ENCODE data around the gene SLC16A12.

- TF ChIP-seq CTCF (conservative IDR thresholded peaks at IDR 0.05; ENCODE audit: low read depth, low read length), result no peak
- TF ChIP-seq POLR2A (IDR thresholded peaks at IDR 0.05; ENCODE audit: low read depth, low read length), result no peak
- TF ChIP-seq RCOR1 (IDR thresholded peaks at IDR 0.05; ENCODE audit: insufficient replicate concordance, low read length), result no peak
- no peak for TF ChIP-seq USF2 (IDR thresholded peaks at IDR 0.05; ENCODE audit: low read depth, low read length)
- no peak for TF ChIP-seq SMC3 (IDR thresholded peaks at IDR 0.05; ENCODE audit: low read depth, low read length)
- no peak for TF ChIP-seq BHLHE40 (IDR thresholded peaks at IDR 0.05; ENCODE audit: low read depth, low read length)
- no peak for TF ChIP-seq ELK1 (IDR thresholded peaks at IDR 0.05; ENCODE audit: borderline replicate concordance, low read depth, low read length)
These were observed 67.0 kb downstream of the SLC16A12 start for GRCh38 chr10:89468191-89468965.

All from IMR-90 (cell line).